Glomerular visceral epithelial cell (primary cell): ENCODE results near the gene GSC.
"Not testable (repeated sequence)": the region's sequence is repeated elsewhere in the genome, so short reads cannot be mapped to it uniquely, and the experiment has no call there.

ENCODE experiments used
- DNase-seq: peaks from one replicate; pipeline ENCODE4 v3.0.0-alpha.2; 2016; ENCODE audit errors: extremely low spot score

Gene GSC

GRCh38 chr14:94746131-94746530, 23.8 kb downstream of the GSC start:
- DNase-seq: no peak

- DNase-seq: no peak
These were observed 31.2 kb downstream of the GSC start for GRCh38 chr14:94738751-94739150.

- DNase-seq: no peak
These were observed 31.8 kb downstream of the GSC start for GRCh38 chr14:94738097-94738496.

GRCh38 chr14:94728950-94729349, 41.0 kb downstream of the GSC start:
- no peak for DNase-seq

GRCh38 chr14:94728440-94728839, 41.5 kb downstream of the GSC start:
- not testable (repeated sequence) for DNase-seq

- not testable (repeated sequence) for DNase-seq
These were observed 43.3 kb downstream of the GSC start for GRCh38 chr14:94726649-94727048.

- DNase-seq: no peak
These were observed 44.9 kb downstream of the GSC start for GRCh38 chr14:94724993-94725392.

GRCh38 chr14:94722397-94722796, 47.5 kb downstream of the GSC start:
- no peak for DNase-seq
